Smooth muscle cell (in vitro differentiated cells): ENCODE results near the gene GNG13. TPM values are rescaled to one million over a fixed set of nuclear protein-coding genes. Genes with fewer than 3 reads are reported as not detected.

ENCODE experiments used
- DNase-seq: peaks from one replicate; lab custom pipeline; 2025; ENCODE audit not compliant: unreplicated experiment; lab: John Stamatoyannopoulos, UW
- H2AFZ ChIP-seq: fragments of 200-600 bp; sonication (generic); 2 replicates; pipeline ENCODE4 v1.6.0; 2016; ENCODE audit warnings: antibody characterized with exemption, low read depth, mild to moderate bottlenecking
- H3F3A ChIP-seq: fragments of 200-600 bp; sonication (generic); 2 replicates; pipeline ENCODE4 v1.6.0; 2017; ENCODE audit warnings: antibody characterized with exemption, low read depth
- H3K27ac ChIP-seq: fragments of 200-600 bp; sonication (generic); 2 replicates; pipeline ENCODE4 v1.5.1; 2016; ENCODE audit warnings: low read depth, mild to moderate bottlenecking
- H3K27me3 ChIP-seq: fragments of 200-600 bp; sonication (generic); 2 replicates; pipeline ENCODE4 v1.6.1; 2016; ENCODE audit warnings: low read depth, mild to moderate bottlenecking
- H3K36me3 ChIP-seq: fragments of 200-600 bp; sonication (generic); 2 replicates; pipeline ENCODE4 v1.5.1; 2016; ENCODE audit warnings: low read depth
- H3K4me1 ChIP-seq: fragments of 200-600 bp; sonication (generic); 2 replicates; pipeline ENCODE4 v1.5.1; 2016; ENCODE audit warnings: low read depth
- H3K4me2 ChIP-seq: fragments of 200-600 bp; sonication (generic); 2 replicates; pipeline ENCODE4 v1.6.0; 2016; ENCODE audit warnings: mild to moderate bottlenecking
- H3K4me3 ChIP-seq: fragments of 200-600 bp; sonication (generic); 2 replicates; pipeline ENCODE4 v1.5.1; 2016; ENCODE audit warnings: mild to moderate bottlenecking
- H3K79me2 ChIP-seq: fragments of 200-600 bp; sonication (generic); 2 replicates; pipeline ENCODE4 v1.6.0; 2016; ENCODE audit warnings: low read depth, mild to moderate bottlenecking
- H3K9ac ChIP-seq: fragments of 200-600 bp; sonication (generic); 2 replicates; pipeline ENCODE4 v1.6.0; 2016; ENCODE audit warnings: low read depth
- H3K9me3 ChIP-seq: fragments of 200-600 bp; sonication (generic); replicated peaks from 2 replicates; pipeline ENCODE4 v1.5.1; 2016; ENCODE audit warnings: low read depth
- H4K20me1 ChIP-seq: fragments of 200-600 bp; sonication (generic); 2 replicates; pipeline ENCODE4 v1.6.0; 2016; ENCODE audit warnings: low read depth
- CTCF ChIP-seq: fragments of 200-600 bp; sonication (generic); IDR thresholded peaks from 2 replicates; pipeline ENCODE4 v1.5.1; 2017; ENCODE audit warnings: borderline replicate concordance, mild to moderate bottlenecking, antibody characterized with exemption; ENCODE audit not compliant: insufficient read depth, poor library complexity, severe bottlenecking
- WGBS: methylation state at CpG from one replicate; pipeline ENCODE4 v1.1.7; 2016; ENCODE audit warnings: low lambda C conversion rate; 5-methylcytosine and 5-hydroxymethylcytosine counted together
- polyA plus RNA-seq: library from polyadenylated mRNA; unstranded; fragments of >200 nt; fragmentation: Nextera tagmentation; extraction: Ambion mirVana; gene quantifications from 2 replicates; pipeline ENCODE4 v1.2.1, GENCODE V29; 2016
- total RNA-seq: library from RNA; depleted of rRNA; stranded (reverse); fragments of >200 nt; gene quantifications from 2 replicates; pipeline ENCODE4 v1.2.3, GENCODE V29; 2014

The GNG13 gene
- total and polyA plus RNA-seq, 2 experiments from 2014 or later = not detected

DNA sequence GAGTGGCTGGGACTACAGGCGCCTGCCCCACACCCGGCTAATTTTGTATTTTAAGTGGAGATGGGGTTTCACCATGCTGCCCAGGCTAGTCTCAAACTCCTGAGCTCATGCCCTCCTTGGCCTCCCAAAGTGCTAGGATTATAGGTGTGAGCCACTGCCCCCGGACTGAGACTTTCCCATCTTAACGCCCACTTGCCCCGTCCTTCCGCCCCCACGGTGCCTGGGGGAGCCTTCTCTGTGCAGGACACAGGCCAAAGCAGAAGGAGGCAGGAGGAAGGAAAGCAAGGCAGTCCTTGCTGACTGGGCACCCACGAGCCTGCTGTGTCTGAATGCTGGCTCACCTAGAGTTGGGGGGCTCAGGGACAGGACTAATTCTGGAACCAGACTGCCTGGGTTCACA, 17.6 kb upstream of the GNG13 start:
- no peak overlapping the region for H3K9ac ChIP-seq
- H3K36me3 ChIP-seq = no peaks in the 10 kb centered on the region
- no peak overlapping the region for H3K27ac ChIP-seq
- no peak overlapping the region for H3K4me3 ChIP-seq
- H3K9me3 ChIP-seq = no peaks in the 10 kb centered on the region
- H4K20me1 ChIP-seq = no peaks in the 10 kb centered on the region
- no peak for DNase-seq
- no peak for TF ChIP-seq CTCF
- H3K4me1 ChIP-seq = peaks cover 5% of the 10 kb centered on the region
- H2AFZ ChIP-seq = no peak overlapping the region
- no peaks in the 10 kb centered on the region for H3K27me3 ChIP-seq
- 93% methylated on average over 8 of the region's 8 CpGs for WGBS
- no peaks in the 10 kb centered on the region for H3K79me2 ChIP-seq
- no peaks in the 10 kb centered on the region for H3F3A ChIP-seq
- no peak overlapping the region for H3K4me2 ChIP-seq

- H3K36me3 ChIP-seq = no peaks in the 10 kb centered on the region
- no peaks in the 10 kb centered on the region for H4K20me1 ChIP-seq
- no peak overlapping the region for H3K4me3 ChIP-seq
- no peak overlapping the region for H2AFZ ChIP-seq
- H3K9ac ChIP-seq = no peak overlapping the region
- H3K4me2 ChIP-seq = no peak overlapping the region
- no peaks in the 10 kb centered on the region for H3F3A ChIP-seq
- H3K4me1 ChIP-seq = peaks cover 5% of the 10 kb centered on the region
- TF ChIP-seq CTCF = no peak
- 92% methylated on average over 62 of the region's 71 CpGs for WGBS
- H3K9me3 ChIP-seq = no peaks in the 10 kb centered on the region
- H3K27ac ChIP-seq = no peak overlapping the region
- H3K27me3 ChIP-seq = no peaks in the 10 kb centered on the region
- H3K79me2 ChIP-seq = no peaks in the 10 kb centered on the region
- DNase-seq = no peak
Observed at GRCh38 chr16:817001-817906, 16.7 kb upstream of the GNG13 start.

DNA sequence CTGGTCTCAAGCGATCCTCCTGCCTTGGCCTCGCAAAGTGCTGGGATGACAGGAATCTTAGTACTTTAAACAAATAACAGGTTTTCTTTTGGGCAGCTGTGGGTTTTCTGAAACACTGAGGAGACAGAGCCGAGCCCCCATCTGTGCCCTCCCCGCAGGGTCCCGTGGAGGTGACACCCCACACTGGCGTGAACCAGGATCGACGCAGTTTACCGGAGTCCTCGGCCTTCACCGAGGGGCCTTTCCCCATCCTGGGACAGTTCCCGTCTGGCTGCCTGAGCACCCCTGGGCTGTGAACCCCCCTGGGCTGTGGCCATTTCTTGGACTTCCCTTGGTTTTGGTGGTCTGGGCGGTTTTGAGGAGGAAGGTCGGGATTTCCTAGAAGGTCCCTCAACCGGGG, 15.3 kb upstream of the GNG13 start:
- H3K9ac ChIP-seq = no peak overlapping the region
- H3K4me1 ChIP-seq = peaks cover 5% of the 10 kb centered on the region
- no peaks in the 10 kb centered on the region for H3F3A ChIP-seq
- no peaks in the 10 kb centered on the region for H3K9me3 ChIP-seq
- H3K27ac ChIP-seq = no peak overlapping the region
- no peaks in the 10 kb centered on the region for H4K20me1 ChIP-seq
- no peak overlapping the region for H3K4me2 ChIP-seq
- H2AFZ ChIP-seq = no peak overlapping the region
- H3K79me2 ChIP-seq = no peaks in the 10 kb centered on the region
- H3K36me3 ChIP-seq = no peaks in the 10 kb centered on the region
- TF ChIP-seq CTCF = no peak
- WGBS = 96% methylated on average over 15 of the region's 15 CpGs
- H3K4me3 ChIP-seq = no peak overlapping the region
- H3K27me3 ChIP-seq = no peaks in the 10 kb centered on the region
- DNase-seq = no peak

GRCh38 chr16:814974-815373, 14.4 kb upstream of the GNG13 start:
- no peak overlapping the region for H3K4me2 ChIP-seq
- no peak overlapping the region for H3K4me3 ChIP-seq
- no peak overlapping the region for H3K9ac ChIP-seq
- H3K9me3 ChIP-seq = no peaks in the 10 kb centered on the region
- H3K4me1 ChIP-seq = peaks cover 5% of the 10 kb centered on the region
- H2AFZ ChIP-seq = no peak overlapping the region
- no peak for DNase-seq
- WGBS = 53% methylated on average over 8 of the region's 9 CpGs
- no peaks in the 10 kb centered on the region for H3K36me3 ChIP-seq
- H3K79me2 ChIP-seq = no peaks in the 10 kb centered on the region
- no peak for TF ChIP-seq CTCF
- H3K27me3 ChIP-seq = no peaks in the 10 kb centered on the region
- peak overlapping the region; percentile 39 for H3K27ac ChIP-seq
- H3F3A ChIP-seq = no peaks in the 10 kb centered on the region
- H4K20me1 ChIP-seq = no peaks in the 10 kb centered on the region
